MCF 10A (cell line): ENCODE measurements around the gene PTPN4. TPM values are rescaled to one million over a fixed set of nuclear protein-coding genes. Genes with fewer than 3 reads are reported as not detected.
"Not testable (repeated sequence)": the region's sequence is repeated elsewhere in the genome, so short reads cannot be mapped to it uniquely, and the experiment has no call there.

ENCODE experiments used
- BruUV-seq: library from RNA; stranded (reverse); fragments of 400-500 nt; replicated peaks from 2 replicates; lab custom pipeline; 2021; lab: Mats Ljungman, UMichigan
- CTCF ChIA-PET: fragments of 300-600 bp; sonication (Branson Sonifier 250); formaldehyde crosslinking; extraction: SDS; loops from one replicate; lab custom pipeline; 2021; ENCODE audit warnings: antibody characterized with exemption, inconsistent platforms; lab: Yijun Ruan, JAX
- POLR2A ChIA-PET: fragments of 300-600, 350-650 bp; sonication (Branson Sonifier 250); formaldehyde crosslinking; extraction: SDS; loops from one replicate; lab custom pipeline; 2020; ENCODE audit warnings: antibody characterized with exemption, inconsistent platforms; lab: Yijun Ruan, JAX
- DNase-seq: peaks from one replicate; pipeline ENCODE4 v3.0.0-alpha.2; 2018; ENCODE audit not compliant: unreplicated experiment
- H3K27ac Mint-ChIP-seq: one replicate; pipeline ENCODE4 v1.8.0; 2022; ENCODE audit warnings: mild to moderate bottlenecking, low read depth, mixed read lengths; ENCODE audit not compliant: unreplicated experiment
- H3K27me3 Mint-ChIP-seq: one replicate; pipeline ENCODE4 v1.8.0; 2022; ENCODE audit warnings: mixed read lengths; ENCODE audit not compliant: insufficient read depth, unreplicated experiment
- H3K36me3 Mint-ChIP-seq: one replicate; pipeline ENCODE4 v1.8.0; 2022; ENCODE audit warnings: mild to moderate bottlenecking, moderate library complexity, mixed read lengths; ENCODE audit not compliant: insufficient read depth, unreplicated experiment
- H3K4me1 Mint-ChIP-seq: one replicate; pipeline ENCODE4 v1.8.0; 2022; ENCODE audit warnings: mixed read lengths; ENCODE audit not compliant: insufficient read depth, unreplicated experiment
- H3K4me3 Mint-ChIP-seq: one replicate; pipeline ENCODE4 v1.8.0; 2022; ENCODE audit warnings: mild to moderate bottlenecking, moderate library complexity, mixed read lengths; ENCODE audit not compliant: unreplicated experiment
- H3K9me3 Mint-ChIP-seq: one replicate; pipeline ENCODE4 v1.8.0; 2022; ENCODE audit warnings: mixed read lengths; ENCODE audit not compliant: unreplicated experiment
- intact Hi-C: fragments of 100-400 bp; cut with micrococcal nuclease; formaldehyde crosslinking; loops from 2 replicates; pipeline ENCODE4 v1.14.1; 2022
- total RNA-seq: library from RNA; stranded (reverse); gene quantifications from 2 replicates; pipeline ENCODE4 v1.2.3, GENCODE V29; 2022
- TF ChIP-seq, protein P1 (sequence below): fragments of 200-600 bp; IDR thresholded peaks from one replicate; pipeline ENCODE4 v1.8.0; 2022; ENCODE audit warnings: antibody characterized with exemption, mild to moderate bottlenecking; ENCODE audit not compliant: unreplicated experiment

PTPN4 gene
- total RNA-seq, 1 experiment from 2014 or later: 21.1 TPM

DNA sequence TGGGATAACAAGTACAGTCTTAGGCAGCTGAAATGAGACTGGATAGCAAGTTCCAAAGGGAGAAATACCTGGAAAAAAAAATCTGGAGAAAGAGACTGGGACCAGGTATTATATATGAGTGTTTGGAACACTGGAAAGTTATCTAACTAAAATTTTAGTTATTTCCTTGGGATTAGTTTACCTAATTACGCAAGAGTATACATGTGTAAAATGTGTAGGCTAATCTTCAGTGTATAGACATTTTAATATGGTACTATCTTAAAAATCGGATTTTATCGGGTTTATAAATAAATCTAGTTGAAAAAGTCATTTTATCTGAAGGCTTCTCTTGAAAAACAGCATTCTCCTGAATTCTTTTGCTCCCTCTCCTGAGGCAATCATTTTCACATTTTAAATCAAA is 257.1 kb downstream of the PTPN4 start:
- no TSS peak for BruUV-seq
- CTCF ChIA-PET: interaction anchor here (0.8 kb wide), 1 partner anchor 30 kb away, joined by 4 read pairs; no protein-coding TSS in a partner anchor
- POLR2A ChIA-PET: interaction anchor here (0.6 to 1.3 kb wide), 2 partner anchors 9 to 245 kb away, joined by 3 read pairs; no protein-coding TSS in a partner anchor
- no peak overlapping the region for H3K4me3 Mint-ChIP-seq
- peaks cover 4% of the 10 kb centered on the region for H3K36me3 Mint-ChIP-seq
- intact Hi-C loops: no loop called here
- H3K9me3 Mint-ChIP-seq: no peaks in the 10 kb centered on the region
- TF ChIP-seq, protein P1, sequence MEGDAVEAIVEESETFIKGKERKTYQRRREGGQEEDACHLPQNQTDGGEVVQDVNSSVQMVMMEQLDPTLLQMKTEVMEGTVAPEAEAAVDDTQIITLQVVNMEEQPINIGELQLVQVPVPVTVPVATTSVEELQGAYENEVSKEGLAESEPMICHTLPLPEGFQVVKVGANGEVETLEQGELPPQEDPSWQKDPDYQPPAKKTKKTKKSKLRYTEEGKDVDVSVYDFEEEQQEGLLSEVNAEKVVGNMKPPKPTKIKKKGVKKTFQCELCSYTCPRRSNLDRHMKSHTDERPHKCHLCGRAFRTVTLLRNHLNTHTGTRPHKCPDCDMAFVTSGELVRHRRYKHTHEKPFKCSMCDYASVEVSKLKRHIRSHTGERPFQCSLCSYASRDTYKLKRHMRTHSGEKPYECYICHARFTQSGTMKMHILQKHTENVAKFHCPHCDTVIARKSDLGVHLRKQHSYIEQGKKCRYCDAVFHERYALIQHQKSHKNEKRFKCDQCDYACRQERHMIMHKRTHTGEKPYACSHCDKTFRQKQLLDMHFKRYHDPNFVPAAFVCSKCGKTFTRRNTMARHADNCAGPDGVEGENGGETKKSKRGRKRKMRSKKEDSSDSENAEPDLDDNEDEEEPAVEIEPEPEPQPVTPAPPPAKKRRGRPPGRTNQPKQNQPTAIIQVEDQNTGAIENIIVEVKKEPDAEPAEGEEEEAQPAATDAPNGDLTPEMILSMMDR: no peak
- DNase-seq: no peak
- H3K4me1 Mint-ChIP-seq: peaks cover 31% of the 10 kb centered on the region
- H3K27ac Mint-ChIP-seq: no peak overlapping the region
- H3K27me3 Mint-ChIP-seq: no peaks in the 10 kb centered on the region

- Mint-ChIP-seq H3K9me3 (no peaks in the 10 kb centered on the region), H3K4me3 (no peak overlapping the region)
- CTCF ChIA-PET: interaction anchor here (0.8 kb wide), 1 partner anchor 31 kb away, joined by 4 read pairs; no protein-coding TSS in a partner anchor
Observed at GRCh38 chr2:120017201-120017600, 257.5 kb downstream of the PTPN4 start.

DNA sequence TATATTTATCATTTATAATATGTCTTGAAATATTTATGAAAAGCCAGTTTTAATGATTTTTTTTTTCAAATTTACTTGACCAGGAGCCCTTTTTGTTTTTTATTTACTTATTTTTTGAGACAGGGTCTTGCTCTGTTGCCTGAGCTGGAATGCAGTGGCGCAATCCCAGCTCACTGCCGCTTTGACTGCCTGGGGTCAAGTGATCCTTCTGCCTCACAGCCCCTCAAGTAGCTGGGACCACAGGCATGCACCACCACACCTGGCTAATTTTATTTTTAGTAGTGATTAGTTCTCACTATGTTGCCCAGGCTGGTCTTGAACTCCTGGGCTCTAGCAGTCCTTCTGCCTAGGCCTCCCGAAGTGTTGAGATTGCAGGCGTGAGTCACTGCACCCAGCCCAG is 258.8 kb downstream of the PTPN4 start:
- peaks cover 4% of the 10 kb centered on the region for H3K36me3 Mint-ChIP-seq
- no TSS peak for BruUV-seq
- TF ChIP-seq, protein P1: no peak
- no peaks in the 10 kb centered on the region for H3K27me3 Mint-ChIP-seq
- H3K27ac Mint-ChIP-seq: no peak overlapping the region
- H3K4me1 Mint-ChIP-seq: peaks cover 25% of the 10 kb centered on the region
- H3K9me3 Mint-ChIP-seq: no peaks in the 10 kb centered on the region
- no peak for DNase-seq
- ChIA-PET CTCF (interaction anchor here (0.6 to 1.8 kb wide), 3 partner anchors 75 to 190 kb away, joined by 3 to 6 read pairs (median 3); no protein-coding TSS in a partner anchor), POLR2A (no interaction called here)
- intact Hi-C loops: no loop called here
- no peak overlapping the region for H3K4me3 Mint-ChIP-seq

More at GRCh38 chr2:120017201-120017600, 257.5 kb downstream of the PTPN4 start:
- H3K36me3 Mint-ChIP-seq: peaks cover 4% of the 10 kb centered on the region
- TF ChIP-seq, protein P1: no peak
- BruUV-seq: no TSS peak
- no peak overlapping the region for H3K27ac Mint-ChIP-seq
- POLR2A ChIA-PET: interaction anchor here (0.6 to 1.3 kb wide), 3 partner anchors 9 to 245 kb away, joined by 3 read pairs; no protein-coding TSS in a partner anchor
- DNase-seq: no peak
- peaks cover 30% of the 10 kb centered on the region for H3K4me1 Mint-ChIP-seq
- no peaks in the 10 kb centered on the region for H3K27me3 Mint-ChIP-seq
- intact Hi-C loops: no loop called here

GRCh38 chr2:120020554-120020953 is 260.8 kb downstream of the PTPN4 start:
- TF ChIP-seq, protein P1: no peak
- no peaks in the 10 kb centered on the region for H3K9me3 Mint-ChIP-seq
- H3K4me3 Mint-ChIP-seq: no peak overlapping the region
- H3K4me1 Mint-ChIP-seq: peaks cover 16% of the 10 kb centered on the region
- no peaks in the 10 kb centered on the region for H3K27me3 Mint-ChIP-seq
- CTCF ChIA-PET: interaction anchor here (0.6 kb wide), 1 partner anchor 251 kb away, joined by 5 read pairs; no protein-coding TSS in a partner anchor
- no peak overlapping the region for H3K27ac Mint-ChIP-seq
- POLR2A ChIA-PET: interaction anchor here (0.5 to 2.2 kb wide), 3 partner anchors 8 to 311 kb away, joined by 3 to 6 read pairs (median 3); partner anchors contain the start of gene EPB41L5
- no peak for DNase-seq
- no TSS peak for BruUV-seq
- peaks cover 10% of the 10 kb centered on the region for H3K36me3 Mint-ChIP-seq
- intact Hi-C loops: no loop called here

DNA sequence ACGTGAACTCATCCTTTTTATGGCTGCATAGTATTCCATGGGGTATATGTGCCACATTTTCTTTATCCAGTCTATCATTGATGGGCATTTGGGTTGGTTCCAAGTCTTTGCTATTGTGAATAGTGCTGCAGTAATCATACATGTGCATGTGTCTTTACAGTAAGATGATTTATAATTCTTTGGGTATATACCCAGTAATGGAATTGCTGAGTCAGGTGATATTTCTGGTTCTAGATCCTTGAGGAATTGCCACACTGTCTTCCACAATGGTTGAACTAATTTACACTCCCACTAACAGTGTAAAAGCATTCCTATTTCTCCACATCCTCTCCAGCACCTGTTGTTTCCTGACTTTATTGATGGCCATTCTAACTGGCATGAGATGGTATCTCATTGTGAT is 262.8 kb downstream of the PTPN4 start:
- peaks cover 11% of the 10 kb centered on the region for H3K36me3 Mint-ChIP-seq
- BruUV-seq, H3K4me1 Mint-ChIP-seq, H3K27me3 Mint-ChIP-seq, H3K4me3 Mint-ChIP-seq, DNase-seq, intact Hi-C loops, H3K27ac Mint-ChIP-seq, H3K9me3 Mint-ChIP-seq: not testable (repeated sequence)
- POLR2A ChIA-PET: interaction anchor here (2.2 kb wide), 1 partner anchor 10 kb away, joined by 6 read pairs; the partner anchor contains the start of gene EPB41L5
- CTCF ChIA-PET: interaction anchor here (1.1 kb wide), 1 partner anchor 1057 kb away, joined by 3 read pairs; no protein-coding TSS in a partner anchor
